GM10248 (cell line): ENCODE measurements around the gene KDR.
A peak's percentile ranks its signal among the peaks of the same experiment; 100 is the strongest.

Experiments
- CTCF ChIA-PET: fragments of 300-600 bp; sonication (Branson Sonifier 250); formaldehyde crosslinking; extraction: SDS; loops from one replicate; lab custom pipeline; 2021; ENCODE audit warnings: antibody characterized with exemption; lab: Yijun Ruan, JAX
- POLR2A ChIA-PET: fragments of 350-650 bp; sonication (Branson Sonifier 250); formaldehyde crosslinking; extraction: SDS; loops from one replicate; lab custom pipeline; 2020; ENCODE audit warnings: antibody characterized with exemption; lab: Yijun Ruan, JAX
- DNase-seq: peaks from one replicate; pipeline ENCODE4 v3.0.0; 2012; ENCODE audit errors: extremely low spot score
- TF ChIP-seq, protein P1 (sequence below): IDR thresholded peaks from 2 replicates; pipeline ENCODE4 v1.5.1; 2012; ENCODE audit warnings: mild to moderate bottlenecking, low read depth; ENCODE audit errors: extremely low read depth, missing control alignments, control extremely low read depth

The KDR gene

DNA sequence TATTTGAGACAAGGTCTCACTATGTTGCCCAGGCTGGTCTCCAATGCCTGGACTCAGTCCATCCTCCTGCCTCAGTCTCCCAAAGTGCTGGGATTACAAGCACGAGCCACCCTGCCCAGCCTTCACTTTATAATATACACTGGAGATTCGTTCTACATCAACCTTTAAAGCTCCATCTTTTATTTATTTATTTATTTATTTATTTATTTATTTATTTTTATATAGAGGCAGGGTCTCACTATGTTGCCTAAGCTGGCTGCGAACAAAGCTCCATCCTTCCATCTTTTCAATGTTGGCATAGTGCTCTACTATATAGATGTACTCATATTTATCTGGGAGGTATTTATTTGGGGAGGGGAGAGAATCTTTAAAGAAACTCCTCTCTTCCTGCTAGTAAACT is 1.7 kb upstream of the KDR start:
- TF ChIP-seq, protein P1, sequence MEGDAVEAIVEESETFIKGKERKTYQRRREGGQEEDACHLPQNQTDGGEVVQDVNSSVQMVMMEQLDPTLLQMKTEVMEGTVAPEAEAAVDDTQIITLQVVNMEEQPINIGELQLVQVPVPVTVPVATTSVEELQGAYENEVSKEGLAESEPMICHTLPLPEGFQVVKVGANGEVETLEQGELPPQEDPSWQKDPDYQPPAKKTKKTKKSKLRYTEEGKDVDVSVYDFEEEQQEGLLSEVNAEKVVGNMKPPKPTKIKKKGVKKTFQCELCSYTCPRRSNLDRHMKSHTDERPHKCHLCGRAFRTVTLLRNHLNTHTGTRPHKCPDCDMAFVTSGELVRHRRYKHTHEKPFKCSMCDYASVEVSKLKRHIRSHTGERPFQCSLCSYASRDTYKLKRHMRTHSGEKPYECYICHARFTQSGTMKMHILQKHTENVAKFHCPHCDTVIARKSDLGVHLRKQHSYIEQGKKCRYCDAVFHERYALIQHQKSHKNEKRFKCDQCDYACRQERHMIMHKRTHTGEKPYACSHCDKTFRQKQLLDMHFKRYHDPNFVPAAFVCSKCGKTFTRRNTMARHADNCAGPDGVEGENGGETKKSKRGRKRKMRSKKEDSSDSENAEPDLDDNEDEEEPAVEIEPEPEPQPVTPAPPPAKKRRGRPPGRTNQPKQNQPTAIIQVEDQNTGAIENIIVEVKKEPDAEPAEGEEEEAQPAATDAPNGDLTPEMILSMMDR: no peak
- ChIA-PET CTCF (no interaction called here), POLR2A (no interaction called here)
- DNase-seq: no peak

DNA sequence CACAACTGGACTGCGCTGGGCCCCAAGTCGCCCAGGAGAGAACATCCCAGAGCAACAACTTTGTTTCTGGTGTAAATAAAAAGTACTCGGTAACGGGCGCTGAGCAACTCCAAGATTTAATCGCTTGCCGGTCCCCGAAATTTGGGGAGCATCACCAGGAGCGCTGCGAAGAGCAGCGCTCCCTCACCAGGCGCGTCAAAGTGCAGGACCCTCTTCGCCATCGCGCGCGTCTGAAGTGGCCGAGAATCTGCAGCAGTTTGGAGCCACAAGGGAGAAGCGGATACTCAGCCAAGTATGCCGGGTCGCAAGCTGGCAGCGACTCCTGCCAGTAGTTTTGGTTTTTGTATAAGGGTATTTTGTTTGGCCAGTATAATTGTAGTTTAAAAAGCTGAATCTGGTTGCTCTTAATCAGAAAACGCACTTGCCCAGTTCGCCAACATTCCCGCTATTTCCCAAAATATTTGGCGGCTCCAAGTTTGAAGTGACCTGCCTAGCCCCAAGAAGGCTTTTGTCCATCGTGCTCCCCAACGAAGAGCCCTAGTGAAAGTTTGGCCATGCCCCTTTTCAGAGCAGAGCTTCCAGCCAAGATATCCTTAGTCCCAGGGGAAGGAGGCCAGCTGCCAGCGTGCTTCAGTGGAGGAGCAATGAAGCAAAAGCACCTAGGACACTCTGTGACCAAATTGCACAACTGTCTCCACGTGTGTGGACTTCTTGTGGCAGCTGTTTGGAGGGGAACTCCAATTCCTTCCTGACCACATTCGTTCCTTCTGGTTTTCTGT is 557 bp upstream of the KDR start:
- peak; percentile 7 for DNase-seq
- ChIA-PET CTCF (no interaction called here), POLR2A (no interaction called here)
- TF ChIP-seq, protein P1: no peak

DNA sequence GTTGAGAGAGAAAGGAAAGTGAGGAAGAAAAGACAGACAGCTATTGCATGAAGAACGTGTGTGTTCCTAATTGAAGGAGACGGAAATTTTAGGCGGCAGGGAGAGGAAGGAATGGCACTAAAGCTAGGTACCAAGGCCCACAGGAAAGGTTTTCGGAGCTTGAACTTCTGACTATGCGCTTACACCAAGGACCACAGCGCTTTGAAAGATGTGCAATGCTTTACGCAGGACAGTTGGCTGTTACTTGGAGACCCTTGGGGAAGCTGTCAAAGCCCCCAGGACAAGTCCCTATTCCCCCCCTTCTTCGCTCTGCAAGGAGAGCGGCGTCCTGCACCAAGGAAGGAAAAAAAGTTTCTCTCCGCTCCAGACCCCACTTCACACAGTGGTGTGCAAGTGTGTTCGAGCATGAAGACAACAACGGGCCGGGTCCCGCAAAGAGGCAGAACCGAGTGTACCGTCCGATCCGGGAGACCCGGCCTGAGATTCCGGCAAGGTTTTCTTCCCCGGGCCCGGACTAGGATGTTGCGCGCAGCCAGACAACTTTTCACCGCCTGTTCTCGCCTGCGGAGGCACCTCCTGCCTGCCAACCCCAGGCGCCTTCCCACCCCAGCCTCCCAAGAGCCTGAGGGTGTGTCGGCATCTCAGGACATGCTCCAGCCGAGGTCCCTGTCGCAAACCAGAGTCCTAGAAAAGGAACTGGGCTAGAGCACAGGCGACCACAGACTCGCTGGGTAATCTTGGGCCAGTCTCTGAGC is 896 bp downstream of the KDR start:
- TF ChIP-seq, protein P1: no peak
- no peak for DNase-seq
- CTCF ChIA-PET: no interaction called here
- POLR2A ChIA-PET: no interaction called here

DNA sequence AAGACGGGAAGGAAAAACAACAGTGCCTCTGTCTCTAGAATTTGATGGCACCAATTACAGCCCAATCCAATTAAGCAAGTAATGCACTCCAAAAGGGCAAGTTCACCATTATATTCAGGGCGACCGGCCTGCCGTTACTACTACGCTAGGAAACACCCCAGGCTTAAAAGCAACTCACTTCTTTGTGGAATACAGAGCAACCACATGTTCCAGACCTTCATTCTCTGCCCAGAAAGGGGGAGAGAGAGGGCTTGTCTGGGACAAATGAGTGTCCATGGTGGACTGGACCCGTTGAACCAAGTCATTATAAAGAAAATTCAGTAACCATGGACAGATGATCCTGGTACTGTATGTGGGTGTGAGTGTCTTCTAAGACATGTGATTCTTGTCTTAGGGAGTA is 1.6 kb downstream of the KDR start:
- POLR2A ChIA-PET: no interaction called here
- CTCF ChIA-PET: no interaction called here
- DNase-seq: no peak
- TF ChIP-seq, protein P1: no peak

DNA sequence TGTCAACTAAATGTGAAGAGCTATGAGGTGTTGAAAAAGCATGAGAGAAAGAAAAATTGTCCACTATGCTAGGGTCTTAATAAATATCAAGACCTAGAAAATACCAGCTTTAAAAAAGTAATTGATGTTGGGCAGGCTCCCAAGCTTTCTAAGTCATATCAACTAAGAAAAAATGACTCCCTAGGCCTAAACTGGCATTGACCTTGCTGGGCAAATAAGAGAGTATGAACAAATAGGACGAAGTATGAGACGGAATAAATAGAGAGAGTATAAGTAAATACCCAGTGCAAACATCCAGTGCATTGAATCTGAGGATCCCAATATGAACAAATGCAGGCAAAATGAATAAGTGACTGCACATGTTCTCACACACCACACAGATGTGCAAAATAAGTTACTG is 3.2 kb downstream of the KDR start:
- ChIA-PET POLR2A (no interaction called here), CTCF (no interaction called here)
- TF ChIP-seq, protein P1: no peak

DNA sequence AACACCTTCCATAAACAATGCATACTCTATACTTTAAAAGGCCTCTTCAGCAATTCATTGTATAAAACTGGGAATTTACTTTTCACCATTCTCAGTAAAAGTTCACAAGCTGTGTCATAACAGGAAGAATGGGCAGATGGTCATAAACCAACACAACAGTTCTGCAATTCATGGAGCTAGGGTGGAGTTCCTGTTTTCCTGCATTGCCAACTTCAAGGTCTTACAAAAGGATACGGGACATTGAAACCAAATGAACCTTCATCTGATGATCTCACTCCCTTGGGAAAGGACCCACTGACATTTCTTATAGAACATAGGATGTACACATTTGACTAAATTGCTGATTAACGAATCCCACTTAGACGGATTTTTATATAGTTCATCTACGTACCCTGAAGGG is 4.1 kb downstream of the KDR start:
- TF ChIP-seq, protein P1: no peak
- ChIA-PET POLR2A (no interaction called here), CTCF (no interaction called here)
- no peak for DNase-seq

More for the DNA sequence above, 3.2 kb downstream of the KDR start:
- DNase-seq: no peak
